Adrenal gland (tissue), 12 donors: Measurements from ENCODE around the gene TKT. TPM values are rescaled to one million over a fixed set of nuclear protein-coding genes. Genes with fewer than 3 reads are reported as not detected.

ENCODE experiments used
- DNase-seq, 7 donors: peaks; one replicate each; pipeline ENCODE4 v3.0.0-alpha.2; 2019 to 2020
- H3K27ac ChIP-seq, 5 donors: fragments of 200-600 bp; sonication (generic) in 4 of 5; 1 replicate in 3 of 5; 2 replicates in 2 of 5; pipeline versions ENCODE4 v1.5.1 to v1.8.0; 2016 to 2020; ENCODE audit warnings: mild to moderate bottlenecking in 1 of 5
- H3K27me3 ChIP-seq: fragments of 200-600 bp; 2 replicates; pipeline ENCODE4 v1.8.0; 2021
- H3K36me3 ChIP-seq, 2 donors: fragments of 200-600 bp; replicated peaks in 1 of 2; 1 replicate in 1 of 2; 2 replicates in 1 of 2; pipeline versions ENCODE4 v1.5.1 to v1.8.0; 2018 to 2022
- H3K4me1 ChIP-seq, 2 donors: fragments of 200-600 bp; replicated peaks in 1 of 2; 1 replicate in 1 of 2; 2 replicates in 1 of 2; pipeline versions ENCODE4 v1.5.1 to v1.8.0; 2018 to 2021
- H3K4me3 ChIP-seq, 4 donors: fragments of 200-600 bp; sonication (generic) in 3 of 4; one replicate each; pipeline ENCODE4 v1.5.1; 2016 to 2018
- H3K9me3 ChIP-seq, 3 donors: fragments of 200-600 bp; sonication (generic) in 1 of 3; replicated peaks in 1 of 3; 1 replicate in 2 of 3; 2 replicates in 1 of 3; pipeline versions ENCODE4 v1.5.1 to v1.8.0; 2016 to 2021
- CTCF ChIP-seq, 6 experiments: fragments of 450-650 bp in 4 of 6; fragments of 200-600 bp in 2 of 6; sonication (generic) in 1 of 6; IDR thresholded peaks; 1 replicate in 5 of 6; 2 replicates in 1 of 6; pipeline versions ENCODE4 v1.5.1 to v1.8.0; 2016 to 2021; ENCODE audit warnings: antibody characterized with exemption in 6 of 6, mild to moderate bottlenecking in 2 of 6, moderate library complexity in 1 of 6
- POLR2A ChIP-seq, 2 donors: fragments of 450-650 bp; IDR thresholded peaks; one replicate each; pipeline ENCODE4 v1.6.1; 2017; ENCODE audit warnings: antibody characterized with exemption in 2 of 2, mild to moderate bottlenecking in 2 of 2, moderate library complexity in 1 of 2
- WGBS, 4 donors: extraction: QIAGEN DNeasy Blood & Tissue Kit in 2 of 4; methylation state at CpG; one replicate each; pipeline versions ENCODE4 v1.1.5 to v1.1.7; 2013 to 2017; 5-methylcytosine and 5-hydroxymethylcytosine counted together
- intact Hi-C, 2 donors: fragments of 100-400 bp; cut with DNase I; formaldehyde crosslinking; loops; one replicate each; pipeline versions ENCODE4 v1.14.1 to v1.15.0; 2022 to 2023
- polyA plus RNA-seq, 3 donors: library from polyadenylated mRNA; stranded (reverse); fragments of 200-250 nt in 2 of 3; fragments of 350-450 nt in 1 of 3; fragmentation: Illumina TruSeq in 1 of 3; extraction: RNeasy Lipid Tissue Mini Kit (QIAGEN cat#74804) in 1 of 3; gene quantifications; one replicate each; pipeline ENCODE4 v1.2.3, GENCODE V29; 2013 to 2014
- total RNA-seq, 9 donors: library from RNA; depleted of rRNA in 4 of 9; stranded (reverse); fragments of >200 nt in 4 of 9; fragments of 120-200 nt in 1 of 9; fragmentation: NEBNext Ultra II Directional in 1 of 9; extraction: Animal tissue kit (Norgen Biotek cat#: 25700) in 1 of 9; gene quantifications; one replicate each; pipeline versions ENCODE4 v1.1.0 to v1.2.4, GENCODE V29; 2013 to 2023
- donor health status: healthy with polysubstance abuse.
- donor health status: Bipolar disorder and iron deficiency.
- donor health status: DM: yes; HTN: yes; CAD: no.
- donor health status: DM: no; HTN: no; CAD: no.
- donor health status: DM: no; HTN: no; CAD: no.
- donor health status: DM: yes; HTN: yes; CAD: no.

Gene TKT
- total and polyA plus RNA-seq, 12 donors: 131 to 516 (median 276) TPM

DNA sequence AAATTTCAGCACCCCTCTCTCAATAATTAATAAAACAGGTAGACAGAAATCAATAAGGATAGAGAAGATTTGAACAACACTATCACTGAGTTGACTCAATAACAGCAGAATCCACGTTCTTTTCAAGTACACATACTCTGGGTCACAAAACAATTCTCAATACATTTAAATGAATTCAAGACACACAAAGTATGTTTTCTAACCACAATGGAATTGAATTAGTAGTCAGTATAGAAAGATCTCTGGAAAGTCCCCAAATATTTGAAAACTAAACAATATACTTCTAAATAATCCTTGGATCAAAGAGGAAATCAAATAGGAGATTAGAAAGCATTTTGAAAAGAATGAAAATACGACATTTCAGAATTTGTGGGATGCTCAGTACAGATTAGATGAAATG lies 40.0 kb downstream of the TKT start:
- no peak overlapping the region for H3K27ac ChIP-seq
- TF ChIP-seq CTCF (IDR thresholded peaks at IDR 0.05) (no peak), POLR2A (IDR thresholded peaks at IDR 0.05) (no peak)
- no peak overlapping the region for H3K4me3 ChIP-seq
- H3K27me3 ChIP-seq: no peaks in the 10 kb centered on the region
- no peaks in the 10 kb centered on the region for H3K4me1 ChIP-seq
- 73 to 89% (median 86%) methylated on average over 2 of the region's 2 CpGs for WGBS, 4 donors
- H3K9me3 ChIP-seq: no peaks in the 10 kb centered on the region
- no peaks in the 10 kb centered on the region for H3K36me3 ChIP-seq
- intact Hi-C loops: no loop called here
- DNase-seq: no peak

GRCh38 chr3:53213276-53213675 lies 42.5 kb downstream of the TKT start:
- no peaks in the 10 kb centered on the region for H3K36me3 ChIP-seq
- no peak for TF ChIP-seq CTCF (IDR thresholded peaks at IDR 0.05)
- no peak for TF ChIP-seq POLR2A (IDR thresholded peaks at IDR 0.05)
- intact Hi-C loops: no loop called here
- no peak overlapping the region for H3K27ac ChIP-seq
- H3K4me1 ChIP-seq: no peaks in the 10 kb centered on the region
- DNase-seq: no peak
- no peaks in the 10 kb centered on the region for H3K27me3 ChIP-seq
- WGBS, 4 donors: 82 to 92% (median 89%) methylated on average over 7 of the region's 7 CpGs
- H3K9me3 ChIP-seq: no peaks in the 10 kb centered on the region
- no peak overlapping the region for H3K4me3 ChIP-seq

- Histone ChIP-seq H3K9me3 (no peaks in the 10 kb centered on the region), H3K4me3 (no peak overlapping the region), H3K36me3 (no peaks in the 10 kb centered on the region), H3K4me1 (no peaks in the 10 kb centered on the region), H3K27me3 (no peaks in the 10 kb centered on the region), H3K27ac (no peak overlapping the region)
- no peak for DNase-seq
- intact Hi-C loops: no loop called here
- WGBS, 4 donors: 72 to 82% (median 78%) methylated on average over 9 of the region's 9 CpGs
- TF ChIP-seq POLR2A (IDR thresholded peaks at IDR 0.05) (no peak), CTCF (IDR thresholded peaks at IDR 0.05) (no peak)
These were observed 43.8 kb downstream of the TKT start for GRCh38 chr3:53211706-53212702.

DNA sequence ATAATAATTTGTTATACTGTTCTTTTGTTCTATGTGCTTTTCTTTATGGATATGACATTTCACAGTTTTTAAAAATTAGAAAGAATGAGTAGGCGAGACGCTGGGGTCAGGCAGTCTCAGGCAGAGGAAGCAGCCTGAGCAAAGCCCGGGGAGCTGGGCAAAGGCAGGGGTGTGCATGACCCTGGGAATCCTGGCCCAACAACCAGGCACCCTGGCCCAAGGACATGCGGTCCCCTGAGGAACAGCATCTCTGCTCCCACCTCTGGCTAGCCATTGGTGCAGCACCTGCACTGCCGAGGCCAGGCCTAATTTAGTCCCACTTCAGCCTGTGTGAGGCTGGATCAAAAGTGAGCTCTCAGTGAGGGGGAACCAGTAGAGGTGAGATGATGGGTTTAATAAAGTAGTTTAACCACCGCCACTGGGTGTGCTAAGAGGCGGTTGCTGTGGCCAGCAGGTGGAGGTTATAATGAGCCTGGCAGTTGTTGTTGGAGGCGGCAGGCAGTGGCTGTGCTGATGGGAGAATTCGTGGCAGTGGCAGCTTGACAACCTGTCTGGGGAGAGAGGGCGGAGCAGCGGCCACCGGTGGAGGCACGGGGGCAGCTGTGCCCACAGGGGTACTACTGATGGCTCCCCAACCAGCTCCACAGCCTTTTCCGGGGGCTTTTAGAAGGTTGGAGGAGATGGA lies 53.3 kb downstream of the TKT start:
- no peak for DNase-seq
- H3K27ac ChIP-seq: no peak overlapping the region
- no peak for TF ChIP-seq CTCF (IDR thresholded peaks at IDR 0.05)
- TF ChIP-seq POLR2A (IDR thresholded peaks at IDR 0.05): no peak
- intact Hi-C loops: no loop called here
- no peaks in the 10 kb centered on the region for H3K36me3 ChIP-seq
- no peak overlapping the region for H3K4me3 ChIP-seq
- no peaks in the 10 kb centered on the region for H3K9me3 ChIP-seq
- WGBS, 4 donors: 81 to 84% (median 82%) methylated on average over 14 of the region's 14 CpGs
- H3K4me1 ChIP-seq: no peaks in the 10 kb centered on the region
- H3K27me3 ChIP-seq: no peaks in the 10 kb centered on the region
